ENCODE measurements around the gene SYT7. TPM values are rescaled to one million over a fixed set of nuclear protein-coding genes. Genes with fewer than 3 reads are reported as not detected.

SYT7 gene
- total and polyA plus RNA-seq, 2 of the 8 experiments (the other 6 are each of a cell fraction or from before 2014, with no cell fraction given), result 9.6 to 10.5 TPM

DNA sequence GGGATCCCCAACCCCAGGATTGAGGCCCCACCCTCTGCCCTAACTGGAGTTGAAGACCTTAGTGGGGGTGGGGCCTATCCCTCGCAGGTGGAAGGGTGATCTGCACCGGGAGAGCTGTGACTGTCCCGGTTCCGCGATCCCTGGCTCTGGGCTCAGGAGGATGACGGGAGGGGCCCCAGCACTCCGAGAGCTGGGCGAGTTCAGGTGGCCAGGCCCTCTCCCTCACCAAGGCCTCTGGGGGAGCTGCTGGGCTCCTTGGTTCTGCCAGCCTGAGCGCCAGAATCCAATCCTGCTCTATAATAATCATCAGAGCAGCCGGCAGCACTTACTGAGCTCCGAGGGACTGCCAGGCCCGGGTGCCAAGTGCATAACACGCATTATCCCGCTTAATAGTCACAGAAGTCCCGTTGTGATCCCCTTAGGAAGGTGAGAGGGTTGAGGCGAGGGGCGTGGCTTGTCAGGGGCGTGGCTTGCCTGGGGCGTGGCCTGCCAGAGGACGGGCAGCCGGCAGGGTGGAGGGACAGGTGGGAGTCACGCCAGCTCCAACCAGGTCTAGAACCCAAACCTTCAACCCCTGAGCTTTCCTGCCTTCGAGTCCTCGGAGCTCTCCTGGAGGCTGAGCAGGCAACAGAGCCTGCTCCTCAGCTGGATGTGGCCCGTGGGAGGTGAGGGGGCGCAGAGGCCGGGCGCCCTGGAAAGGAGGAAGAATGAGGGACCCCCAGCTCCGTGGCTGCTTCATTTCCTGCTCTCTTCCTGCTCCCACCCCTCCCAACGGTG is 7.3 kb upstream of the SYT7 start:
- no peak overlapping the region for H3K23ac ChIP-seq (ENCODE audit: insufficient read length)
- peaks cover 0 to 19% (median 11%) of the 10 kb centered on the region in 4 experiments; a peak in 3 of 7 replicates for H3K27me3 ChIP-seq (replicated peaks in 1 of 4; ENCODE audit: control insufficient read depth in 3 of 4, extremely low read depth in 1 of 4, insufficient read depth in 3 of 4, low read length in 3 of 4)
- peak overlapping the region; percentile 71; the same call in 1 of the 2 replicates for H2BK5ac ChIP-seq (ENCODE audit: low read depth, low read length)
- ChIA-PET CTCF (ENCODE audit: partially characterized antibody) (interaction anchor here (0.9 to 17.1 kb wide), 28 partner anchors 7 to 121 kb away, joined by 3 to 335 read pairs (median 5); partner anchors contain the start of gene LRRC10B), POLR2A (ENCODE audit: partially characterized antibody) (interaction anchor here (0.7 to 4.6 kb wide), 11 partner anchors 7 to 88 kb away, joined by 3 to 34 read pairs (median 5); partner anchors contain the start of gene LRRC10B)
- no peaks in the 10 kb centered on the region for H3K79me1 ChIP-seq (ENCODE audit: low read depth, low read length)
- H2AFZ ChIP-seq (ENCODE audit: low read length), result peak overlapping the region; percentile 62; the same call in 1 of the 2 replicates
- peak overlapping the region; percentile 80; the same call in 1 of the 2 replicates for H2BK12ac ChIP-seq (ENCODE audit: low read depth, low read length)
- H3K14ac ChIP-seq (ENCODE audit: insufficient read length), result no peak overlapping the region
- H3K4me2 ChIP-seq (ENCODE audit: insufficient read depth in 1 of 2, low read depth in 2 of 2, low read length in 2 of 2), result peak overlapping the region; percentile 83 to 92
- H3K18ac ChIP-seq (ENCODE audit: extremely low read depth, low read length), result peak overlapping the region; percentile 100
- H4K20me1 ChIP-seq (replicated peaks in 1 of 2; ENCODE audit: control insufficient read depth in 1 of 2, insufficient read depth in 2 of 2, low read length in 2 of 2), result no peaks in the 10 kb centered on the region
- H4K5ac ChIP-seq (ENCODE audit: insufficient read length, low read depth, low read length), result no peak overlapping the region
- H2BK20ac ChIP-seq (ENCODE audit: low read length), result peak overlapping the region; percentile 90; the same call in 1 of the 2 replicates
- FAIRE-seq, result peak; percentile 81
- DNase-seq (ENCODE audit: low read depth in 1 of 2, low spot score in 2 of 2), result peak in 1 of 2 experiments; percentile 99
- no peak overlapping the region; the same call in 1 of the 2 replicates for H4K8ac ChIP-seq (ENCODE audit: extremely low read depth, insufficient read depth, low read length)
- H3K56ac ChIP-seq (replicated peaks; ENCODE audit: insufficient read length, low read depth, low read length), result peak overlapping the region; percentile 35
- H3K27ac ChIP-seq (ENCODE audit: low read depth, low read length), result no peak overlapping the region
- no peaks in the 10 kb centered on the region for H3K36me3 ChIP-seq (ENCODE audit: control insufficient read depth in 2 of 4, insufficient read depth in 4 of 4, low read length in 3 of 4)
- peak overlapping the region in 3 of 4 experiments; percentile 50 to 58 (median 51); a peak in 4 of 7 replicates for H3K9ac ChIP-seq (replicated peaks in 1 of 4; ENCODE audit: extremely low read depth in 1 of 4, low read depth in 3 of 4, low read length in 3 of 4)
- peak overlapping the region; percentile 89; the same call in 1 of the 2 replicates for H2AK5ac ChIP-seq (ENCODE audit: low read depth, low read length)
- H3K4ac ChIP-seq (replicated peaks; ENCODE audit: insufficient read length, low read depth, low read length), result no peak overlapping the region
- H3K79me2 ChIP-seq (ENCODE audit: control insufficient read depth in 1 of 2, insufficient read depth in 2 of 2, low read length in 2 of 2), result no peaks in the 10 kb centered on the region
- peak overlapping the region; percentile 98; the same call in 1 of the 2 replicates for H2BK15ac ChIP-seq (ENCODE audit: low read length)
- no peak overlapping the region for H2BK120ac ChIP-seq (replicated peaks; ENCODE audit: low read depth, low read length)
- WGBS, 2 experiments (ENCODE audit: extremely low coverage in 1 of 2, insufficient coverage in 1 of 2, insufficient read length in 1 of 2, insufficient replicate concordance in 2 of 2, low coverage in 1 of 2, low lambda C conversion rate in 2 of 2, missing lambda C conversion rate in 1 of 2), result 3% methylated on average over 25 of the region's 30 CpGs; no CpG with 5 or more reads in 1 of the 2 experiments
- H4K91ac ChIP-seq (replicated peaks; ENCODE audit: insufficient read length, low read length), result peak overlapping the region; percentile 81
- peaks cover 14% of the 10 kb centered on the region for H3K23me2 ChIP-seq (ENCODE audit: low read depth, low read length)
- H3K9me3 ChIP-seq (ENCODE audit: insufficient read depth in 2 of 2, low read depth in 1 of 2, low read length in 1 of 2), result no peaks in the 10 kb centered on the region
- peak overlapping the region; percentile 40 to 68 (median 54) for H3K4me3 ChIP-seq (ENCODE audit: extremely low read depth in 1 of 4, insufficient read depth in 2 of 4, low read depth in 3 of 4, low read length in 4 of 4)
- peaks cover 0 to 18% (median 14%) of the 10 kb centered on the region in 4 experiments; a peak in 6 of 7 replicates for H3K4me1 ChIP-seq (replicated peaks in 1 of 4; ENCODE audit: control insufficient read depth in 3 of 4, insufficient read depth in 4 of 4, low read length in 3 of 4)
- TF ChIP-seq KDM4A (IDR thresholded peaks at IDR 0.05; ENCODE audit: low read depth, low read length, severe bottlenecking) (peak; percentile 88), ASH2L (IDR thresholded peaks at IDR 0.05; ENCODE audit: low read length) (peak; percentile 24), JUND (IDR thresholded peaks at IDR 0.05; ENCODE audit: low read length) (no peak), RAD21 (IDR thresholded peaks at IDR 0.05 in 1 of 2, conservative IDR thresholded peaks at IDR 0.05 in 1 of 2; ENCODE audit: low read depth in 2 of 2, low read length in 2 of 2) (peak in 1 of 2 experiments; percentile 32; a peak in 2 of 4 replicates), TBP (IDR thresholded peaks at IDR 0.05; ENCODE audit: low read depth, low read length) (0 out of 2 replicates have a peak, but pooled peaks have one; percentile 11)
- TF ChIP-seq, protein P1, sequence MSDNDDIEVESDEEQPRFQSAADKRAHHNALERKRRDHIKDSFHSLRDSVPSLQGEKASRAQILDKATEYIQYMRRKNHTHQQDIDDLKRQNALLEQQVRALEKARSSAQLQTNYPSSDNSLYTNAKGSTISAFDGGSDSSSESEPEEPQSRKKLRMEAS (IDR thresholded peaks at IDR 0.05), result 0 out of 2 replicates have a peak, but pooled peaks have one; percentile 8
- TF ChIP-seq, protein P2, sequence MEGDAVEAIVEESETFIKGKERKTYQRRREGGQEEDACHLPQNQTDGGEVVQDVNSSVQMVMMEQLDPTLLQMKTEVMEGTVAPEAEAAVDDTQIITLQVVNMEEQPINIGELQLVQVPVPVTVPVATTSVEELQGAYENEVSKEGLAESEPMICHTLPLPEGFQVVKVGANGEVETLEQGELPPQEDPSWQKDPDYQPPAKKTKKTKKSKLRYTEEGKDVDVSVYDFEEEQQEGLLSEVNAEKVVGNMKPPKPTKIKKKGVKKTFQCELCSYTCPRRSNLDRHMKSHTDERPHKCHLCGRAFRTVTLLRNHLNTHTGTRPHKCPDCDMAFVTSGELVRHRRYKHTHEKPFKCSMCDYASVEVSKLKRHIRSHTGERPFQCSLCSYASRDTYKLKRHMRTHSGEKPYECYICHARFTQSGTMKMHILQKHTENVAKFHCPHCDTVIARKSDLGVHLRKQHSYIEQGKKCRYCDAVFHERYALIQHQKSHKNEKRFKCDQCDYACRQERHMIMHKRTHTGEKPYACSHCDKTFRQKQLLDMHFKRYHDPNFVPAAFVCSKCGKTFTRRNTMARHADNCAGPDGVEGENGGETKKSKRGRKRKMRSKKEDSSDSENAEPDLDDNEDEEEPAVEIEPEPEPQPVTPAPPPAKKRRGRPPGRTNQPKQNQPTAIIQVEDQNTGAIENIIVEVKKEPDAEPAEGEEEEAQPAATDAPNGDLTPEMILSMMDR (IDR thresholded peaks at IDR 0.05; ENCODE audit: control extremely low read depth in 1 of 3, insufficient read depth in 1 of 3, low read depth in 1 of 3, low read length in 3 of 3), result peak; percentile 29 to 45 (median 44)

Data from H1 (cell line).